ENCODE measurements around the gene MLIP.
"Not testable (repeated sequence)": the region's sequence is repeated elsewhere in the genome, so short reads cannot be mapped to it uniquely, and the experiment has no call there.

Gene MLIP, protein sequence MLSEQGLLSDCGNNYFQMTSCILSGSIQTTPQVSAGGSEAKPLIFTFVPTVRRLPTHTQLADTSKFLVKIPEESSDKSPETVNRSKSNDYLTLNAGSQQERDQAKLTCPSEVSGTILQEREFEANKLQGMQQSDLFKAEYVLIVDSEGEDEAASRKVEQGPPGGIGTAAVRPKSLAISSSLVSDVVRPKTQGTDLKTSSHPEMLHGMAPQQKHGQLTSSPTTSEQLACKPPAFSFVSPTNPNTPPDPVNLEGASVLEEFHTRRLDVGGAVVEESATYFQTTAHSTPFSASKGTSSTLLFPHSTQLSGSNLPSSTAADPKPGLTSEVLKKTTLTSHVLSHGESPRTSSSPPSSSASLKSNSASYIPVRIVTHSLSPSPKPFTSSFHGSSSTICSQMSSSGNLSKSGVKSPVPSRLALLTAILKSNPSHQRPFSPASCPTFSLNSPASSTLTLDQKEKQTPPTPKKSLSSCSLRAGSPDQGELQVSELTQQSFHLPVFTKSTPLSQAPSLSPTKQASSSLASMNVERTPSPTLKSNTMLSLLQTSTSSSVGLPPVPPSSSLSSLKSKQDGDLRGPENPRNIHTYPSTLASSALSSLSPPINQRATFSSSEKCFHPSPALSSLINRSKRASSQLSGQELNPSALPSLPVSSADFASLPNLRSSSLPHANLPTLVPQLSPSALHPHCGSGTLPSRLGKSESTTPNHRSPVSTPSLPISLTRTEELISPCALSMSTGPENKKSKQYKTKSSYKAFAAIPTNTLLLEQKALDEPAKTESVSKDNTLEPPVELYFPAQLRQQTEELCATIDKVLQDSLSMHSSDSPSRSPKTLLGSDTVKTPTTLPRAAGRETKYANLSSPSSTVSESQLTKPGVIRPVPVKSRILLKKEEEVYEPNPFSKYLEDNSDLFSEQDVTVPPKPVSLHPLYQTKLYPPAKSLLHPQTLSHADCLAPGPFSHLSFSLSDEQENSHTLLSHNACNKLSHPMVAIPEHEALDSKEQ

DNA sequence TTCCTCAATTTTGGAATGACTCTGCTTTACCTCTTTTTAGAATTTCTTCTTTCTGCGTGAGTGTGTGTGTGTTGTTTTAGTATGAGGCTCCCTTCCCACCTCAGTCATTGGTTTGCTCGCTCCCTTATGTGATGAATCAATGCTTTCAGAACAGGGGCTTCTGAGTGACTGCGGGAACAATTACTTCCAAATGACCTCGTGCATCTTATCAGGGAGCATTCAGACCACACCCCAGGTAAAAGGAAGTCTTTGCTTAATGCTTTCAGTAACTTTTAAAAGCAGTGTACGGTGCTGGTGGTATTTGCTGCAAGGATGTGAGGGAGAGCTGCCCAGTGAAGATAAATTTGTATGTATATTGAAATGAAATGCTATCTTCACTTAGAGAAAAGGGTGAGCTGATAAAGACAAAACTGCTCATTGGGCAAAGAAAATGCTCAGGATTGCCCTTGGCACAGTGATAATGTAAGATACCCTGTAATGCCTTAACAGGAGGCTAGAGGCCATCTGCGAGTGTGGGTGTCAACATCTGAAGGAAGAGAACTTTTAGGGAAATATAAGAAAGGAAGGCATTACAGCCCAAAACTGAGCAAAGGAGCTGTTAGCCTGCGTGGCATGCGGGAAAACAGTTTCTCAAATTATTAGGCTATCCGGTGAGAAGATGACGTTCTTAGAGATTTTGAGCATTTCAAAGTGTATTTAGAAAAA, at the start of gene MLIP:
TSS of gene MLIP (plus strand) at position 103 of the 705 bp plus-strand sequence. CDS start at position 140, 37 bp downstream.
- DNase-seq (ENCODE audit: low read depth), result no peak

DNA sequence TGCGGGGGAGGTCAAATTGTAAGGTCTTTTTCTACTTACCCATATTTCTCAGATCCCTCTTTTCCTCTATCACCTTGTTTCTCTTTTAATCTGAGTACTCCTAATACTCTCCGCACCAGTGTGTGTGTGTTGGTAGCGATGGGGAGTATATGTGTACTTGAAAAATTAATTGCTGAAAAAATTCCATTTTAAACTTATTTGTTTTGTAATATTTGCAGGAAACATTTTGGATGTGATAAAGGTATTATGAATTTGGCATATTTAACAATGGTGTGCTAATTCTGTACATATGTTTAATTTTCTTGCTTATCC, 48.1 kb upstream of the MLIP start:
- DNase-seq (ENCODE audit: low read depth), result no peak

DNA sequence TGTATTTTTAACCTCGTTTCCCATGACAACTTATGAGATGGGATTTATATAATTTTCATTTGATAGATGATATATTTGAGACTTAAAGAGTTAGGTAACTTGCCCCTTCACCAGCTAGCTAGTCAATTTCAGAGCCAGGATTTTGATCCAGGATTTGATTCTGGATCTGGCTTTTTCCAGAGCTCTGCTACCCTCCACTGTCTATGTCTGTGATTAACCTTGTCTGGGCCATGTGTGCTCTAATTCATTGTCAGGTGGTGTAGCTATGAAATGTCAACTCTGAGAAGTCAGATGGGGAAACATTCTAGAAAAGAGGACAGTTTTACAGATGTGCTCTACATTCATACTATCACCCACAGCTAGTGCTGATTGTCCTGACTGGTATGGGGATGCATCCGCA, 42.5 kb upstream of the MLIP start:
- DNase-seq (ENCODE audit: low read depth), result no peak

DNA sequence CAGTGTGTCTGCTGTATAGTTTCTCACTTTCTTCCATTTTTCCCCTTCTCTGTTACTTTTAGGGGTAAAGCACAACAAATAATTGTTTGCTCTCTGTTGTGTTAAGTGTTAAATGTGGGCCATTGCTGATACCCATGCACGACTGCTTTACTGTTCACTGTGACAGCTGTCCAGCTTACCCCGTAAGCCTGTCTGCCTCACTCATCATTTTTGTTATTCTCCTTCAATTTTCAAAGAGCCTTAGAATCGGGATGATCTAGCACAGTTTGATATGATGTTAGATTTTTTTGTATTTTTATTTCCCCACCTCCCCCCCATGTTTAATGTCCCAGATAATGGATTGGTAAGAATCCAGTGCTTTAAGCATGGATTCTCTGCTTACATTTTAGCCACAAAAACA, 41.2 kb upstream of the MLIP start:
- DNase-seq (ENCODE audit: low read depth), result no peak

DNA sequence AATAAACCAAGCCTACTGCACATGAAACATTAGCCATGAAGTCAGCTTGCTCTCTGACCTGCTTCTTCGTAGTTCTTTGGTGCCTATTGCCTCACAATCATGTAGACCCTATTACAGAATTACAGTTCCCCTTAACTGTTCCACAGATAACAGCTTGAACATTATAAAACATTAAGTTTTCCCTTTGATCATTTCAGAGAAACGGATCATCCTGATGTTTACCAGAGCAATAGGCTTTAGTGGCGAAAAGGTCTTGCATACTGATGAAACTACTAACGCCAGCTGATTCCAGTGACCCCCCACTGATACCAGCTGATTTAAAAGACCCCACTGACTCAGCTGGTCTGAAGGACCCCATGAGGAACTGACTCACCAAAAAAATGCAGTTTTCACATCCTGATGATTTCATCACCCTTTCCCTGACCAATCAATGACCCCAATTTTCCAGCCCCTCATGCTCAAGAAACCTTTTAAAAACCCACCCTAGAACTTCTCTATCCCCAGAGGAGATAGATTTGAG, 39.4 kb upstream of the MLIP start:
- DNase-seq (ENCODE audit: low read depth), result no peak

DNA sequence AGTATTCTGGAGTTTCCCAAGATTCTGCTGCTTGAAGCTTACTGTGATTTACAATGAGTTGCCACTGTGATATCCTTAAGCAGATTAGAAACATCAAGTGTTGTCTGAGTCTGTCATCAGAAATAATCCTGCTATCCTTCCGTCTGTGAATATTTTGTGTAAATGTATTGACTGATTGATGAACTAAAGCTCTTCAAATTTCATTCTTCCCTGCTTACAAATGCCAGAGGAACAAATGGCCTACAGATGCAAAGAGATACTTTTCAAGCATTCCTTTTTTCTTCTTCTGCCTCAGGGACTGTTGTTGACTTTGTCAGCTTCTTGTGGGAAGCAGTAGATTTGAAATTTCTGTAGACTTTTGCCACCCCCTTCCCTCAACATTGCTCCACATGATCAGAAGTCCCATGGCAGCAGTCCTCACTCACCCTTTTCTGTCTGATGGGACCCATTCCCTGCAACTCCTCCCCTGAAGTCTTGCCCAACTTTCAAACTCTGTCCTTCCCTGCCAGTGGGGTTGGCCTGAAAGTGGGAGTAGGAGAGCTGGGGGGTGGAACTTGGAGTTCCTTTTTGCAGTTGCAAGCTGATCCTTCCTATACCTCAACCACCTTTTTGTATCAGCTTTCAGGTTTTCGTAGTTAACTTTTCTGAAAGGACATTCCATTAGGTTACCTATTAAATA, 38.5 kb upstream of the MLIP start:
- DNase-seq (ENCODE audit: low read depth), result no peak

DNA sequence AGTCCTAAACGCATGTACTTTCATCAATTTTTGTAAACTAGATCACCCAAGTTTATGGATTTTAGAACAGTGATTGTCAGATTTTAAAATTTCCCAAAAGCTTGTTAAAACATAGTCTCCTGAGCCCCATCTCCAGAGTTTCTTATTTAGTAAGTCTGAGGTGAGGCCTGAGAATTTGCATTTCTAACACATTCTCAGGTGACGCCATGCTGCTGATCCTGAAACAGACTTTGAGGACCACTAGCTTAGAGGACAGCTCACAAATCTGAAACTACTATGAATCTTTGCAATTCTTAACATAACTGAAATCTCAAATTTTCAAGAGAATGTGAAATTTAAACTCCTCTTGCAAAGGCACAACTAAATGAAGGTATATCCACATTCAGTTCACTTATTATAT, 37.8 kb upstream of the MLIP start:
- DNase-seq (ENCODE audit: low read depth), result no peak

DNA sequence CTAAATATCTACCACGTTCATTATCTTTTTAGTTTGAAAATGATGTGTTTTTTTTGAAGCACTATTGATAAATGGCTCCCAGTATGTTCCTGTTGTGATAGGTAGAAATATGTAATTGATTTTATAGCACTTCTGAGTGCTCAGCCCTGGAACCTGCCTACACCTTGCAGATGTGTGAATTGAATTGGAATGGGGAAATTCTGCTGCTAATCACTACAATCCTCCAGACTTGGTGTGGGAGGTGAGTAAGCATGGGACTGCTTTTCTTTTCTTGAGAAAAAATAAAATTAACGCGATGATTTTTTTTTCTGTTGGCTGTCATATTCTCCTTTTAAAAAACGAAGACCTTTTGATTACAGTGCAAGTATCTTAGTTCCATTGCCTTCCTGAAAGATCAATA, 37.1 kb upstream of the MLIP start:
- no peak for DNase-seq (ENCODE audit: low read depth)

DNA sequence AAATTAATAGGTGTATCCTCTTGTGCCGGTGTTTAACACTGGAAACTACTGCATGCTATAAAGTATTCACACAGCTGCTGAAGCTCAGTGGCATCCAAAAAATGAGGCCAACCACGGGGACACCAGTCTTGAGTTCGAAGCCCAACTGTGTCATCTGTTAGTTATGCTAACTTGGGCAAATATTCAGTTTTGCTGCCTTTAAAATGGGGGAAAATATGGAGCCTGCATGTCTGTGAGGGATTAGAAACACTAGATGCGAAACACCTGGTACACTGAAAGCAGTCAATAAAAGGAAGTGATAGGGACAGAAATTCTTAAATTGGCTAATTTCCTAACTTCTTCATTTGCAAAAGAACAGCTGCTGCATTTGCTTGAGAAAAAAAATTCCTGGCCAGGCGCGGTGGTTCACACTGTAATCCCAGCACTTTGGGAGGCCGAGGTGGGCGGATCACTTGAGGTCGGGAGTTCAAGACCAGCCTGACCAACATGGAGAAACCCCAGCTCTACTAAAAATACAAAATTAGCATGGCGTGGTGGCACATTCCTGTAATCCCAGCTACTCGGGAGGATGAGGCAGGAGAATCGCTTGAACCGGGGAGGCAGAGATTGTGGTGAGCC, 36.6 kb upstream of the MLIP start:
- no peak for DNase-seq (ENCODE audit: low read depth)

DNA sequence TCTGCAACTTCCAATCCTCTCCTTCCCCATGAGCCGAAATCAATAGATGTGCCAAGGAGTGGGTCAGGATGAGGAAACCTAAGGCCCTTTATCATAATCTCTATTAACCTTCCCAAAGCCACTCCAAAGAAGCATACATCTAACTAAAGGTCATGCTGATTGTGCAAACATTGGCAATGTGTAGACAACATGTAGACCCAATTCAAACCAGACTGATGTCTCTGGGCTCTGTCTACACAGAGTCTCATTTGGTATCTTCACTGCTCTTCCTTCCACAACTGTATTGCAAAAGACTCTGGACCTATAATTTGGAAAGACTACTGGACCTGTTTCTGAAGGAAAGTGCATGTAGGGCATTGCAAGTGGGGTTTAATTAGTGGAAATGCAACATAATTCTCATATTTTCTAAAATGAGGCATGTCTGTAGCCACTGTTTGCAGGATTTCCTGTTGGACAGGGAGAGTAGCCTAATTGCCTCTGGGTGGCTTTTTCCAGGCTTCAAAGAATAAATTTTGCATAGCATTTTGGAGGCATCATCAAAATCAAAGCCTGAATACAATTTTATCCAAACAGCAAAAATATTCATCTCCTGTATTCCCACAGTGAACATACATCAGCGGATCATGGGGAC, 35.0 kb upstream of the MLIP start:
- DNase-seq (ENCODE audit: low read depth), result no peak

DNA sequence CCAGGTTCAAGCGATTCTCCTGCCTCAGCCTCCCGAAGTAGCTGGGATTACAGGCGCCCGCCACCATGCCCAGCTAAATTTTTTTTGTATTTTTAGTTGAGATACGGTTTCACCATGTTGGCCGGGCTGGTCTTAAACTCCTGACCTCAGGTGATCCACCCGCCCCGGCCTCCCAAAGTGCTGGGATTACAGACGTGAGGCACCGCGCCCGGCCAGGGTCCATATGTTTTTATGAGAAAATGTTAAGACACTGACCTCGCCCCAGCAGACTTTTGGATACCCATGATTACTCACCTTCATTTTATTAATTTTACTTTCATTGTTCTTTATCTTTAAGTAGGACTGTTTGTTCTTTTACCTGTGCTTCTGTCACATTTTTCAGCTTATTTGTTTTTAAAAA, 29.7 kb upstream of the MLIP start:
- not testable (repeated sequence) for DNase-seq (ENCODE audit: low read depth)

DNA sequence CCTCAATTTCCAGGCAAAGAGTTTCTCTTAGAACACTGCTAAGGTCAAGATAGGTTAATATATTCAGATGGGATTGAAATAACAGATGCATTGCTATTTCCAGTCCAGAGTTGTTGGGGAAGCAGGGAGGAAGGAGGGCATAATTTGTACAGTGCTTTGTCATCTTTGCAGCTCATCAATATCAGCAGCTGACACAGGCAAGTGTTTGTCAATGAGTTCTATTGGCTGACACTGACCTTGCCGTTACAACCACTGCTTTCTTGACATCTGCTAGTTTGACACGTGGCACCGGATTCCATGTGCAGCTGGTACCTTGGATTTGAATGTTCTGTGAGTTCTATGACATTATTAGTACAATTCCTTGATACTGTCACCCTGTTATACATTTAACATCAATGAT, 28.0 kb upstream of the MLIP start:
- no peak for DNase-seq (ENCODE audit: low read depth)

DNA sequence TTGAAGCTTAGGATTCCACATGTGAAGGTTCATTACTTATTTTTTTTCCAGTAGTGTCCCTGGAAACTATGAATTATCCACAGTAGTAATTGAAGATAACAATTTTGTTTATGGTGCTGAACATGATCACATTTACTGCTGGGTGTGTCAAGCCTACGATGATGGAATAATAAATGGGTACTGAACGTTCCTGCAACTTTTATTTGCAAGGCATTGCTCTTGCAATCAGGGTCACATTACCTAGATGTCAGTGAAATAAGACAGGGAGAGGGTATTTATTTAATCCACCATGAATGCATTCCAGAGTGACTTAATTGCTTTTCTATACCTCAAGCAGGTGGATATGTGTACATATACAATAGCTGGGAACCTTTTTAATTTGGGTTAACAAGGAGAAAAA, 27.0 kb upstream of the MLIP start:
- no peak for DNase-seq (ENCODE audit: low read depth)

DNA sequence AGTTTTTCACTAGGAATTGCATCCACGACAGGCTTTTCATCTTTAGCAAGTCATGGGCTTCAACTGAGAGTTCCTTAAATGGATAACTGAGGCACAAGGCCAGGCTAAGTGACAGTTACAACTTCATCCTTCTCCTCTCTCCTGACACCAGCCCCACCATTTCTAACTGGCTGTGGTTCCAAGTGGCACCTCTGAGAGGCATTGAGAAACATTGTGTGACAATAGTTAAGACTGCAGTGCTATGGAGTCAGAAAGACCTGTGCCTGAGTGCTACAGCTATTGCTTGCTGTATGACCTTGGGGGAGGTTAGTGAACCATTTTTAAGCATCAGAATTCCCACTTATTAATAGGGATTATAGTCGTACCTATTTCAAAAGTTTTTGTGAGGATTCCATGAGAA, 26.2 kb upstream of the MLIP start:
- no peak for DNase-seq (ENCODE audit: low read depth)

DNA sequence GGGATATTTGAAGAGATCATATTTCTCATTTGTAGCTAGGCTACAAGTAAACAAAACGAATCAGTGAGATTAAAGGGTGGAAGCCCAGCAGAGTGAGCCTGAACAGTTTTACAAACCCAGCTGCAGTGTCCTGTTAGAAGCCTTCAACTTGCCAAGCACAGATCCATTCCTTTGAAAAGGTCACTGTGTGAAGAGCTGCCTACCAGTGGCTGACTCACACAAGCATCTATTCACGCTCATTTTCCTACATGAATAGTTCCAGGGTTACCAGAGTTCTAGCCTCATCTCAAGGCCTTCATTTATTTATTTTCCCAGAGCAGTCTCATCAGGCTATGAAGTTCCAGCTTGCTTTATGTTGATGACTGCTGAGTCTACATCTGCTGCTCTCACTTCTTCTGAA, 25.7 kb upstream of the MLIP start:
- DNase-seq (ENCODE audit: low read depth), result no peak

DNA sequence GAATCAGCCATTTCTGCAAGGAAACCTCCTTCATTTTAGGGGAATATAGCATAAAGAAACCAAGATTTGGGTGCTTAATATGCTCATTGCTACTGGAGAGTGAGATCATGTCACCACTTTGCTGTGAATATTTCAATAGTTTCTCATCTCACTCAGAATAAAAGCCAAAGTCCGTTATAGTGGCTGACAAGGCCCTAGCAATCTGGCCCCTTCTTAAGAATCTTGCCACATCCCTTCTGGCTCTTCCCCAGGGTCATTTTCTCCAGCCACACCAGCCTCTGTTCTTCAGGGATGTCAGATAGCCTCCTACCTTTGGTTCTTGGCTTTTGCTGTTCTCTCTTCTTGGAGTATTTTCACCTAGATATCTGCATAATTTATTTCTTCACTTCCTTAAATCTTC, 24.8 kb upstream of the MLIP start:
- DNase-seq (ENCODE audit: low read depth), result no peak

DNA sequence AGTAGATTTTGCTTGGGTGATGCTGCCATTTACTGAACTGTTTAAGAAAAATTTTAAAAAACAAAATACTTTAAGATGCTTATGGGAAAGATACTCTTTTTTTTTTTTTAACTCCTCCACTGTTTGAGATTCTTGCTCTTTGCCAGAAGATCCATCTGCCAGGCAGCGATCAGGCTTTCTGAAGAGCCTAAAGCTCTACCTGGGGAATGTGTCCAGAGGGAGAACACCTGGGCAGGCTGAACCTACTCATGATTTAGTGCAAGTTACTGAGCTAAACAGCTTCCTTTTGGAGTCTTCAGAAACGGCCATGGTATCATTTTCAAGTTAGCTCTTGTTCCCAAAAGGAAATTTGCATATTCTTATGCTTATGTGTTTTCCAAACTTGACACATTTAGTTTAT, 23.5 kb upstream of the MLIP start:
- no peak for DNase-seq (ENCODE audit: low read depth)

DNA sequence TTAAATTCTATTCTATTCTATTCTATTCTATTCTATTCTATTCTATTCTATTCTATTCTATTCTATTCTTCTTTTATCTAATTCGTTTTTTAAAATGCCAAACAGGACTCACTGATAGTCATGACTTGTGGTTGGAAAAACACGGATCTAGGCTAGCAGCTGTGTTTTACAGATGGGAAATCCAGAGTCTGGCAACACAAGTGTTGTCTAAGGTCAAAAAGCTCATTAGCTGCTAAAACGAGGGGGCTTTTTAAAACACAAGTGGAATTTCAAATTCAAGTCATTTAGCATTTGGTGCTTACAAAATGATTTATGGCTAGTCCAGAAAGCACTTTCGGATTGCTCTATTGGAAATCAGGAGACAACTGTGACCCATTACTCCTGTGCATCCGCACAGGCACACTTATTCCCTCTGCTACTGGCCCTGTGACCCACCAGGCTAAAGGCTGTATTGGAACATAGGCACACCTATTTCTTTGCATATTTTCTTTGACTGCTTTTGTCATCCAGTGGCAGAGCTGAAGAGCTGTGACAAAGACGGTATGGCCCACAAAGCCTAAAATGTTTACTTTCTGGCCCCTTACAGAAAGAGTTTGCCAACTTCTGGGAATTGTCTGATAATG, 17.8 kb upstream of the MLIP start:
- DNase-seq (ENCODE audit: low read depth), result no peak

DNA sequence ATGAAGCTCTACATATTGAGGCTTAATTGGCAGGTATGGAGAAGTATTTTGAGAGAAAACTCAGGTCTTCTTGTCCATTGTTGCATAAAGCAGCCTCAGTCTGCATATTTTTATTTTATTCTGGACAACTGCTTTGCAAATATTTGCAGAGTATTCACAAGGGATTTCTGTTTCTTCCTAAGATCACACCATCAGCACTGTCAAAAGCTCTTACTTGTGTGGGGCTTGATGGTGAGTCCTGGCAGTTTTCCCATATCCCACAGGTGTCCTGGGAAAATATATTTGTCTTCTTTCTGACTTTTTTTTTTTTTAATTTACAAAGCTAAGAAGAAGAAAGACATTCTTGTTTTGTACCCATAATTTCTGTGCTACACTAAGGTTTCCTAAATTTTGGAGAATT, 16.9 kb upstream of the MLIP start:
- DNase-seq (ENCODE audit: low read depth), result no peak

DNA sequence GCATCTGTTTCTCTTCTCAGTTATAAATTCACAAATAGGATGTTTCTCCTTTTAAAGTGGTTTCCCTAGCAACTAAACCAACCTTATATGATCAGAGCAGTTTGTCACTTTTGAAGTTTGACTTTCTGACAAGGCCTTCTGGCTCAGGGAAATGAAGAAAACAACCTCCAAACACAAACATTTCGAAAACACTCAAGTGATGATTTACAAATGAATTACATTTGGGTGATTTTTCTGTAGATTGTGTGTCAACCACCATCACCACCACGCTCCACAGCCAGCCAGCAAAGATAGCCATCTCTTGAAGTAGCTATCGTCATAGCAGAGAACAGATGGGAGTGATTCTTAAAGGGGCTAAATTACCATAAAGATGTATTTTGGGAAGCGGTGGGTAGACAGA, 16.5 kb upstream of the MLIP start:
- no peak for DNase-seq (ENCODE audit: low read depth)

Measured in HS-27A (cell line).